ENCODE data around the gene CYP19A1.

CYP19A1 gene

GRCh38 chr15:51185213-51186159, 152.9 kb downstream of the CYP19A1 start:
- TF ChIP-seq CTCF (IDR thresholded peaks at IDR 0.05) = no peak
- no peaks in the 10 kb centered on the region for H3K36me3 Mint-ChIP-seq (ENCODE audit: low read depth)
- H3K9me3 Mint-ChIP-seq = no peaks in the 10 kb centered on the region
- no peak for DNase-seq
- H3K4me3 Mint-ChIP-seq = no peak overlapping the region
- H3K4me1 Mint-ChIP-seq = peaks cover 20% of the 10 kb centered on the region
- peaks cover 9% of the 10 kb centered on the region for H3K27me3 Mint-ChIP-seq (ENCODE audit: low read depth, poor library complexity)
- H3K27ac Mint-ChIP-seq = no peak overlapping the region

GRCh38 chr15:51184627-51185026, 153.8 kb downstream of the CYP19A1 start:
- H3K27ac Mint-ChIP-seq = peak overlapping the region; percentile 24
- no peak for TF ChIP-seq CTCF (IDR thresholded peaks at IDR 0.05)
- DNase-seq = no peak
- peaks cover under 1% of the 10 kb centered on the region for H3K9me3 Mint-ChIP-seq
- H3K4me3 Mint-ChIP-seq = no peak overlapping the region
- H3K27me3 Mint-ChIP-seq (ENCODE audit: low read depth, poor library complexity) = peaks cover 9% of the 10 kb centered on the region
- H3K4me1 Mint-ChIP-seq = peaks cover 20% of the 10 kb centered on the region
- no peaks in the 10 kb centered on the region for H3K36me3 Mint-ChIP-seq (ENCODE audit: low read depth)

- DNase-seq = no peak
- Mint-ChIP-seq H3K4me3 (no peak overlapping the region), H3K27me3 (ENCODE audit: low read depth, poor library complexity) (peaks cover 9% of the 10 kb centered on the region), H3K27ac (no peak overlapping the region), H3K9me3 (peaks cover 9% of the 10 kb centered on the region), H3K36me3 (ENCODE audit: low read depth) (no peaks in the 10 kb centered on the region), H3K4me1 (peaks cover 20% of the 10 kb centered on the region)
- TF ChIP-seq CTCF (IDR thresholded peaks at IDR 0.05) = no peak
Observed at GRCh38 chr15:51183076-51183475, 155.3 kb downstream of the CYP19A1 start.

- peaks cover 9% of the 10 kb centered on the region for H3K27me3 Mint-ChIP-seq (ENCODE audit: low read depth, poor library complexity)
- no peak overlapping the region for H3K4me3 Mint-ChIP-seq
- H3K36me3 Mint-ChIP-seq (ENCODE audit: low read depth) = no peaks in the 10 kb centered on the region
- TF ChIP-seq CTCF (IDR thresholded peaks at IDR 0.05) = no peak
- H3K27ac Mint-ChIP-seq = no peak overlapping the region
- peaks cover 10% of the 10 kb centered on the region for H3K9me3 Mint-ChIP-seq
- DNase-seq = no peak
- H3K4me1 Mint-ChIP-seq = peaks cover 20% of the 10 kb centered on the region
Observed at GRCh38 chr15:51181905-51182304, 156.5 kb downstream of the CYP19A1 start.

- Mint-ChIP-seq H3K36me3 (ENCODE audit: low read depth) (no peaks in the 10 kb centered on the region), H3K4me1 (peaks cover 20% of the 10 kb centered on the region), H3K9me3 (peaks cover 12% of the 10 kb centered on the region), H3K27me3 (ENCODE audit: low read depth, poor library complexity) (peaks cover 9% of the 10 kb centered on the region), H3K27ac (no peak overlapping the region), H3K4me3 (no peak overlapping the region)
- TF ChIP-seq CTCF (IDR thresholded peaks at IDR 0.05) = no peak
- no peak for DNase-seq
Observed at GRCh38 chr15:51181221-51181620, 157.2 kb downstream of the CYP19A1 start.

GRCh38 chr15:51180534-51180933, 157.9 kb downstream of the CYP19A1 start:
- DNase-seq = no peak
- Mint-ChIP-seq H3K36me3 (ENCODE audit: low read depth) (no peaks in the 10 kb centered on the region), H3K27ac (no peak overlapping the region), H3K4me3 (no peak overlapping the region), H3K9me3 (peaks cover 12% of the 10 kb centered on the region), H3K4me1 (peaks cover 17% of the 10 kb centered on the region), H3K27me3 (ENCODE audit: low read depth, poor library complexity) (peaks cover 9% of the 10 kb centered on the region)
- TF ChIP-seq CTCF (IDR thresholded peaks at IDR 0.05) = no peak
